A549 (cell line): Measurements from ENCODE around the gene ZNF496. TPM values are rescaled to one million over a fixed set of nuclear protein-coding genes. Genes with fewer than 3 reads are reported as not detected.

ENCODE experiments used
- ATAC-seq, 2 experiments: fragments of 200-7000 bp in 1 of 2; fragments of >200 bp in 1 of 2; cut with Nextera tagmentation in 1 of 2; cut with Tn5 transposase in 1 of 2; 3 replicates each; pipeline versions ENCODE4 v1.8.0 to v1.9.1; 2018 to 2020; ENCODE audit warnings: mild to moderate bottlenecking in 1 of 2, moderate library complexity in 1 of 2
- CTCF ChIA-PET: fragments of 300-600 bp; sonication (Branson Sonifier 250); formaldehyde crosslinking; extraction: SDS; loops from one replicate; lab custom pipeline; 2021; ENCODE audit warnings: antibody characterized with exemption, inconsistent platforms; lab: Yijun Ruan, JAX
- POLR2A ChIA-PET: fragments of 350-600 bp; formaldehyde crosslinking; extraction: SDS; loops from one replicate; lab custom pipeline; 2021; ENCODE audit warnings: antibody characterized with exemption, inconsistent platforms; lab: Yijun Ruan, JAX
- DNase-seq, 2 experiments: peaks; one replicate each; pipeline versions ENCODE4 v3.0.0 to v3.0.0-alpha.2; 2011 to 2016; ENCODE audit warnings: low read depth in 1 of 2, low spot score in 1 of 2
- FAIRE-seq: peaks from 2 replicates; lab custom pipeline; 2011; peaks lifted over from hg19 to GRCh38; lab: Jason Lieb, UNC
- H3K27ac ChIP-seq, 2 experiments: fragments of >200 bp; sonication (Bioruptor Twin); formaldehyde crosslinking; 3 replicates each; pipeline ENCODE4 v1.5.1; 2016 to 2017
- H3K4me1 ChIP-seq: fragments of >200 bp; sonication (Bioruptor Twin); formaldehyde crosslinking; 3 replicates; pipeline ENCODE4 v1.6.1; 2016
- H3K4me2 ChIP-seq: fragments of >200 bp; sonication (Bioruptor Twin); formaldehyde crosslinking; 3 replicates; pipeline ENCODE4 v1.6.1; 2016
- H3K4me3 ChIP-seq: fragments of >200 bp; sonication (Bioruptor Twin); formaldehyde crosslinking; 3 replicates; pipeline ENCODE4 v1.5.1; 2016
- H3K9me3 ChIP-seq: fragments of >200 bp; sonication (Bioruptor Twin); formaldehyde crosslinking; 3 replicates; pipeline ENCODE4 v1.6.1; 2016
- BCL3 ChIP-seq: fragments of >200 bp; sonication (Bioruptor Twin); formaldehyde crosslinking; IDR thresholded peaks from 3 replicates; pipeline ENCODE4 v1.6.1; 2016
- CBX8 ChIP-seq: fragments of 200-600 bp; sonication (generic); IDR thresholded peaks from 2 replicates; pipeline ENCODE4 v1.6.1; 2016
- CHD2 ChIP-seq: fragments of 150-350 bp; IDR thresholded peaks from 2 replicates; pipeline ENCODE4 v1.6.1; 2014; ENCODE audit warnings: low read length; ENCODE audit not compliant: partially characterized antibody
- CTCF ChIP-seq: fragments of >200 bp; sonication (Bioruptor Twin); formaldehyde crosslinking; IDR thresholded peaks from 3 replicates; pipeline ENCODE4 v1.5.1; 2016
- EHF ChIP-seq: fragments of 250-450 bp; sonication (Bioruptor Pico); IDR thresholded peaks from 2 replicates; pipeline ENCODE4 v1.5.0; 2020; ENCODE audit warnings: mild to moderate bottlenecking
- EHMT2 ChIP-seq: fragments of 200-600 bp; sonication (generic); IDR thresholded peaks from 2 replicates; pipeline ENCODE4 v1.6.1; 2016; ENCODE audit warnings: antibody characterized with exemption, low read depth, mild to moderate bottlenecking, moderate library complexity
- FOSB ChIP-seq: fragments of 250-450 bp; sonication (Bioruptor Pico); IDR thresholded peaks from 2 replicates; pipeline ENCODE4 v1.5.0; 2020; ENCODE audit warnings: mild to moderate bottlenecking, moderate library complexity
- HMGXB4 ChIP-seq: fragments of 250-450 bp; sonication (Bioruptor Pico); IDR thresholded peaks from 2 replicates; pipeline ENCODE4 v1.5.0; 2021; ENCODE audit warnings: mild to moderate bottlenecking, moderate library complexity, borderline replicate concordance
- HOXA7 ChIP-seq: fragments of 250-450 bp; sonication (Bioruptor Pico); IDR thresholded peaks from 2 replicates; pipeline ENCODE4 v1.5.0; 2020; ENCODE audit warnings: mild to moderate bottlenecking, moderate library complexity
- JUN ChIP-seq, 2 experiments: fragments of >200 bp; sonication (Bioruptor Twin); formaldehyde crosslinking; IDR thresholded peaks; 2 replicates in 1 of 2; 3 replicates in 1 of 2; pipeline ENCODE4 v1.6.1; 2016 to 2017
- KDM5A ChIP-seq: fragments of 200-600 bp; sonication (generic); IDR thresholded peaks from 2 replicates; pipeline ENCODE4 v1.6.1; 2016; ENCODE audit warnings: antibody characterized with exemption, mild to moderate bottlenecking
- MAZ ChIP-seq: fragments of 150-350 bp; IDR thresholded peaks from 2 replicates; pipeline ENCODE4 v1.6.1; 2014; ENCODE audit warnings: antibody characterized with exemption, low read depth, low read length, borderline replicate concordance
- RFX5 ChIP-seq: fragments of 450-650 bp; IDR thresholded peaks from 2 replicates; pipeline ENCODE4 v1.7.1; 2014; ENCODE audit warnings: antibody characterized with exemption, mild to moderate bottlenecking, moderate library complexity
- SMC3 ChIP-seq: fragments of >200 bp; sonication (Bioruptor Twin); formaldehyde crosslinking; IDR thresholded peaks from 3 replicates; pipeline ENCODE4 v1.6.1; 2018; ENCODE audit warnings: inconsistent platforms
- SREBF2 ChIP-seq: fragments of 450-650 bp; IDR thresholded peaks from 2 replicates; pipeline ENCODE4 v1.6.1; 2014; ENCODE audit warnings: mild to moderate bottlenecking, moderate library complexity
- ZNF302 ChIP-seq: fragments of 250-450 bp; sonication (Bioruptor Pico); IDR thresholded peaks from 2 replicates; pipeline ENCODE4 v1.9.0; 2021; ENCODE audit warnings: inconsistent platforms, mild to moderate bottlenecking, moderate library complexity
- WGBS: methylation state at CpG from one replicate; pipeline ENCODE4 v1.1.6; 2017; ENCODE audit errors: missing lambda C conversion rate; 5-methylcytosine and 5-hydroxymethylcytosine counted together
- polyA plus RNA-seq, 4 experiments: library from polyadenylated mRNA; depleted of rRNA in 3 of 4; stranded (reverse); fragments of >200 nt; fragmentation: RNase III in 1 of 4; extraction: RNeasy Plus Mini Kit Qiagen cat#74134 plus additional on column Dnase treatment in 1 of 4; gene quantifications; 2 replicates in 3 of 4; 3 replicates in 1 of 4; pipeline ENCODE4 v1.2.3, GENCODE V29; 2011 to 2017

ZNF496 gene
- polyA plus RNA-seq, 2 of the 4 experiments (the other 2 are of a cell fraction) = 13.1 to 16.1 TPM

- POLR2A ChIA-PET = no interaction called here
- Histone ChIP-seq H3K9me3 (no peaks in the 10 kb centered on the region), H3K4me3 (no peak overlapping the region), H3K4me2 (no peak overlapping the region), H3K27ac (no peak overlapping the region), H3K4me1 (peaks cover 9% of the 10 kb centered on the region; the same call in 1 of the 3 replicates)
- DNase-seq = no peak
- ATAC-seq = no peak
- CTCF ChIA-PET = interaction anchor here (0.9 to 1.0 kb wide), 2 partner anchors 13 to 46 kb away, joined by 3 to 4 read pairs; no protein-coding TSS in a partner anchor
- no peak for FAIRE-seq
- TF ChIP-seq HOXA7 (CRISPR knock-in tag) = no peak
- no peak for TF ChIP-seq MAZ
- no peak for TF ChIP-seq BCL3
- TF ChIP-seq CTCF = no peak
- no peak for TF ChIP-seq ZNF302 (CRISPR knock-in tag)
- no peak for TF ChIP-seq RFX5
- TF ChIP-seq SMC3 = no peak
- 90% methylated on average over 1 of the region's 1 CpG for WGBS
Observed at GRCh38 chr1:247343801-247344200, 12.1 kb upstream of the ZNF496 start.

- FAIRE-seq (no peak), ATAC-seq (no peak)
- POLR2A ChIA-PET = no interaction called here
- peaks cover 17% of the 10 kb centered on the region; the same call in 1 of the 3 replicates for H3K4me1 ChIP-seq
- no peak for TF ChIP-seq CHD2
- no peak for TF ChIP-seq JUN (IDR thresholded peaks at IDR 0.05)
- TF ChIP-seq EHF (CRISPR knock-in tag) = no peak
- no peak for TF ChIP-seq MAZ
- TF ChIP-seq SREBF2 = no peak
- TF ChIP-seq KDM5A = no peak
- no peak for TF ChIP-seq CTCF
- no peak for TF ChIP-seq FOSB (CRISPR knock-in tag)
- no peak for TF ChIP-seq HMGXB4 (CRISPR knock-in tag)
- TF ChIP-seq EHMT2 = no peak
- no peak for TF ChIP-seq BCL3
- TF ChIP-seq CBX8 = no peak
- TF ChIP-seq, all 56 proteins: peak for 0
- H3K4me3 ChIP-seq = no peak overlapping the region
- no peak overlapping the region for H3K4me2 ChIP-seq
- no peak overlapping the region for H3K27ac ChIP-seq
- H3K9me3 ChIP-seq = no peaks in the 10 kb centered on the region
- CTCF ChIA-PET = interaction anchor here (1.2 kb wide), 1 partner anchor 10 kb away, joined by 3 read pairs; no protein-coding TSS in a partner anchor
- 34% methylated on average over 3 of the region's 3 CpGs for whole genome bisulfite sequencing
- no peak for DNase-seq
Observed at GRCh38 chr1:247338723-247339275, 7.1 kb upstream of the ZNF496 start.
